HCT116 (cell line): Measurements from ENCODE around the gene GLYR1.

ENCODE experiments used
- CTCF ChIP-seq, 3 experiments: fragments of 200-600 bp in 1 of 3; sonication (generic) in 1 of 3; IDR thresholded peaks in 2 of 3; conservative IDR thresholded peaks in 1 of 3; 2 replicates each; pipeline ENCODE4 v1.5.1; 2012 to 2017; ENCODE audit warnings: low read depth in 2 of 3, low read length in 2 of 3, antibody characterized with exemption in 1 of 3, borderline replicate concordance in 1 of 3, control low read depth in 1 of 3, mild to moderate bottlenecking in 1 of 3, mixed read lengths in 1 of 3, mixed run types in 1 of 3, moderate library complexity in 1 of 3; ENCODE audit not compliant: insufficient read depth in 1 of 3
- EZH2 ChIP-seq: fragments of 200-600 bp; sonication (generic); IDR thresholded peaks from 2 replicates; pipeline ENCODE4 v1.6.1; 2017; ENCODE audit warnings: antibody characterized with exemption, mixed run types
- EZH2phosphoT487 ChIP-seq: fragments of 200-600 bp; IDR thresholded peaks from 2 replicates; pipeline ENCODE4 v1.6.1; 2018; ENCODE audit warnings: antibody characterized with exemption, borderline replicate concordance
- POLR2A ChIP-seq: IDR thresholded peaks from 2 replicates; pipeline ENCODE4 v1.7.0; 2011; ENCODE audit warnings: borderline replicate concordance; ENCODE audit not compliant: insufficient read depth, insufficient read length; ENCODE audit errors: extremely low read depth
- SP1 ChIP-seq: IDR thresholded peaks from 2 replicates; pipeline ENCODE4 v1.6.1; 2012; ENCODE audit warnings: low read depth
- TCF7L2 ChIP-seq: IDR thresholded peaks from 2 replicates; pipeline ENCODE4 v1.7.0; 2011; ENCODE audit warnings: borderline replicate concordance, inconsistent platforms; ENCODE audit not compliant: insufficient read depth, insufficient read length; ENCODE audit errors: extremely low read depth
- ZFX ChIP-seq: fragments of 450-650 bp; IDR thresholded peaks from 2 replicates; pipeline ENCODE4 v1.6.1; 2017

GRCh38 chr16:4803898-4804762, 43.0 kb downstream of the GLYR1 start:
- TF ChIP-seq EZH2phosphoT487 (no peak), CTCF (IDR thresholded peaks at IDR 0.05 in 2 of 3, conservative IDR thresholded peaks at IDR 0.05 in 1 of 3; ENCODE audit: borderline replicate concordance in 1 of 3, insufficient read depth in 1 of 3, low read depth in 2 of 3, low read length in 2 of 3) (no peak), POLR2A (no peak), ZFX (no peak), TCF7L2 (no peak), SP1 (no peak), EZH2 (no peak)
